GM12892 (cell line): ENCODE results near the gene TNFRSF12A.

Experiments used
- DNase-seq: peaks from one replicate; pipeline ENCODE4 v3.0.0; 2011; ENCODE audit not compliant: insufficient read length
- FAIRE-seq: peaks from 2 replicates; lab custom pipeline; 2011; peaks lifted over from hg19 to GRCh38; lab: Jason Lieb, UNC
- POLR2A ChIP-seq: IDR thresholded peaks from 2 replicates; pipeline ENCODE4 v1.6.1; 2011; ENCODE audit warnings: low read depth, low read length, control low read depth
- POLR2AphosphoS5 ChIP-seq: IDR thresholded peaks from 2 replicates; pipeline ENCODE4 v1.6.1; 2011; ENCODE audit warnings: low read depth, low read length, control low read depth
- TAF1 ChIP-seq: IDR thresholded peaks from 2 replicates; pipeline ENCODE4 v1.6.1; 2011; ENCODE audit warnings: low read depth, mild to moderate bottlenecking, control low read depth, low read length, borderline replicate concordance

The TNFRSF12A gene

DNA sequence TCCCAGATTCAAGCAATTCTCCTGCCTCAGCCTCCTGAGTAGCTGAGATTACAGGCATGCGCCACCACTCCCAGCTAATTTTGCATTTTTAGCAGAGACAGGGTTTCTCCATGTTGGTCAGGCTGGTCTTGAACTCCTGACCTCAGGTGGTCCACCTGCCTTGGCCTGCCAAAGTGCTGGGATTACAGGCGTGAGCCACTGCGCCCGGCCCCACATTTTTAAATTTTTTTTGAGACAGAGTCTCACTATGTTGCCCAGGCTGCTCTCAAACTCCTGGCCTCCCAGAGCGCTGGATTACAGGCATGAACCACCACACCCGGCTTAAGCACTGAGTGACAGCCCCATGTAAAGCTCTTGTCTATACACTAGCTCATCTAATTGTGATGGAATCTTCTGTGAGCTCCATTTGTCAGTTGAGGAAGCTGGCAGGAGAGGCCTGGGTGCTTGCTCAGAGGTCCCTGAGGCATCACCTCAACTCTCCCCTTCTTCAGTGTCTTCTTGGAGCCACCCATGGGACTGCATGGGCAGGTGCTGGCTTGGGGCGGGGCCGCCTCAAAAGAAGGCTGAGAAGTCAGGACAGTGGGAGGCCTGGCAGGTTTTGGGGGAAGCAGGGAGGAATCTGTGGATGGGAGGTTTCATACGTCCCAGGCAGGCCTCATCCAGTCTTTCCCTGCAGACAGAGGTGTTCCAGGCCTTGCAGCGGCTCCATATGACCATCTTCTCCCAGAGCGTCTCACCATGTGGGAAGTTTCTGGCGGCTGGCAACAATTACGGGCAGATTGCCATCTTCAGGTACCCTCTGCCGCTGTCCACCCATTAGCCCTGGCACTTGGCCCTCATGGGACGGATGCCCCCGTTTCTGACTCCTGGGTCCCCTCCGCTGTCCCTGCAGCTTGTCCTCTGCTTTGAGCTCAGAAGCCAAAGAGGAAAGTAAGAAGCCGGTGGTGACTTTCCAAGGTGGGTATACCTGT is 5.1 kb downstream of the TNFRSF12A start:
- DNase-seq: no peak
- no peak for FAIRE-seq
- no peak for TF ChIP-seq TAF1
- TF ChIP-seq POLR2A: no peak
- TF ChIP-seq POLR2AphosphoS5: no peak

DNA sequence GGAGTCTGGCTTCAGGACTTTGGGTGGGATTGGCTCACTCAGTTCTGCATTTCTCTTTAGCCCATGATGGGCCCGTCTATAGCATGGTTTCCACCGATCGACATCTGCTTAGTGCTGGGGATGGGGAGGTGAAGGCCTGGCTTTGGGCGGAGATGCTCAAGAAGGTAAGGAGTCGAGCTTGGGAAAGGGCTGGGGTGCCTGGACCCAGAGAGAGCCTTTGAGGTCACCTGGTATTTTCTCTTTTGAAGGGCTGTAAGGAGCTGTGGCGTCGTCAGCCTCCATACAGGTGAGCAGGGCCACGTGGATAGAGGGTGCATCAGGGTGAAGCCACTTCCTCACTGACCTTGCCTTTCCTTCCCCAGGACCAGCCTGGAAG is 5.8 kb downstream of the TNFRSF12A start:
- no peak for DNase-seq
- no peak for TF ChIP-seq POLR2A
- TF ChIP-seq TAF1: no peak
- TF ChIP-seq POLR2AphosphoS5: no peak
- no peak for FAIRE-seq

DNA sequence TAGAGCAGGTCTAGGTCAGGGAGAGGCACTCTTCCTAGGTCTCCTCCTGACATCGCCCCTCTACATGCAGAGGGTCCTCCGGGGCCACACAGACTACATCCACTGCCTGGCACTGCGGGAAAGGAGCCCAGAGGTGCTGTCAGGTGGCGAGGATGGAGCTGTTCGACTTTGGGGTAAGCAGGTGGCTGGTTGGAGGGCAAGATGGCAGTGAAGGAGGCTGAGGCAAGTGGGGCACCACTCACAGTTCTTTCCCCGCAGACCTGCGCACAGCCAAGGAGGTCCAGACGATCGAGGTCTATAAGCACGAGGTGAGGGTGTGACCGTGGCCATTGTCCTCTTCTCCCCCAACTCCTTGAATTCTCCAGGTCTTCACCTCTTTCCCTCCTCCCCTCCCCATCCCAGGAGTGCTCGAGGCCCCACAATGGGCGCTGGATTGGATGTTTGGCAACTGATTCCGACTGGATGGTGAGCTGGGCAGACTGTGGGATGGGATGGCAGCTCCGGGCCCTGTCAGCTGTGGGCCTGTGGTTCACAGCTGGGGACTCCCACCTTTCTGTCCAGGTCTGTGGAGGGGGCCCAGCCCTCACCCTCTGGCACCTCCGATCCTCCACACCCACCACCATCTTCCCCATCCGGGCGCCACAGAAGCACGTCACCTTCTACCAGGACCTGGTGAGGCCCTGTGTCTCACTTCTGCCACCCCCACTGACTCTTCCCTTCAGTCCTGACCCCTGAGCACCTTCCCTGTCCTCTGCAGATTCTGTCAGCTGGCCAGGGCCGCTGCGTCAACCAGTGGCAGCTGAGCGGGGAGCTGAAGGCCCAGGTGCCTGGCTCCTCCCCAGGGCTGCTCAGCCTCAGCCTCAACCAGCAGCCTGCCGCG is 6.7 kb downstream of the TNFRSF12A start:
- FAIRE-seq (no peak), DNase-seq (no peak)

DNA sequence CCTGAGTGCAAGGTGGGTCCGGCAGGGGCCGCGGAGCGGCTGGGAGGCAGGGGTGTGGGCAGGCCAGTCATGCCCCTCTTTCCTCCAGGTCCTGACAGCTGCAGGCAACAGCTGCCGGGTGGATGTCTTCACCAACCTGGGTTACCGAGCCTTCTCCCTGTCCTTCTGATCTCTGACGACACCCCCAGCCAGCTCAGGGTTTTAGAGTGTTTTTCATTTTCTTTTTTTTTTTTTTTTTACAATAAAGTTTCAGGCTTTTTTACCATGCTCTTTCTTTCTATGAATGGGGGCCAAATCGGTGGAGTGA is 7.3 kb downstream of the TNFRSF12A start:
- TF ChIP-seq POLR2AphosphoS5 (no peak), TAF1 (no peak)
- no peak for DNase-seq

More for the DNA sequence above, 6.7 kb downstream of the TNFRSF12A start:
- TF ChIP-seq POLR2A: no peak
- TF ChIP-seq POLR2AphosphoS5: no peak
- TF ChIP-seq TAF1: no peak

DNA sequence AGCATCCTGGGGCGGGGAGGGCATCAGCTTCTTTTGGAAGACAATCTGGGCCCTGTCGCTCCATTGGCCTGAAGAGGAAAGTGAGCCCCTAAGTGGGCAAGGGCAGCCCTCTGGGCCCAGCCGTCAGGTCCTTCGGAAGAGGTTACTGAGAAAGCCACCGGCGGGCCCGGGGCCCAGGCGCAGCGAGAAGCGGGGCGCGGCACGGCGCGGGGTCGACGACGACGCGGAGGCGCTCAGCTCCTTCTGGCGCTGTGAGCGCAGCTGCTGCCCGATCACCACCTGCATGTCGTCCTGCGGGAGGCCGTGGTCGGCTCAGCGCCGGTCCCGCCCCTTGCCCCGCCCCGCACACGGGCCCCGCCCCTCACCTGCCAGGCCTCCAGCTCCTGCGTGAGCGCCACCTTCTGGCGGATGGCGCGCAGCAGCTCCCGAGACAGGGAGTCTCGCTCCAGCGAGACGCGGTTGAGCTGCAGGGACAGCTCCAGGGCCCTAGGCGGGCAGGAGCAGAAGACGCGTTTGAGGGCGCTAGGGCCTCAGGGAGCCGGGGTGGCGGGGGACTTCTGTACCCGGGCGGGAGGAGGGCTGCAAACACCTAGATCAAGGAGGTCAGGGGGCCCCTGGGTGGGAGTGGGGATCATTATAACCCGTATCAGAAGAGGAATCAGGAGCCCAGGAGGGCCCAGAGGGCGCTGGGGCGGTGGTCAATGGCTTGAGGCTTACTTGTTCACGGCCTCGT is 8.0 kb downstream of the TNFRSF12A start:
- peak; percentile 91 for DNase-seq
- TF ChIP-seq POLR2A (no peak), POLR2AphosphoS5 (peak; percentile 28; the same call in 1 of the 2 replicates)
- peak; percentile 93 for FAIRE-seq

More for the DNA sequence above, 7.3 kb downstream of the TNFRSF12A start:
- no peak for FAIRE-seq

DNA sequence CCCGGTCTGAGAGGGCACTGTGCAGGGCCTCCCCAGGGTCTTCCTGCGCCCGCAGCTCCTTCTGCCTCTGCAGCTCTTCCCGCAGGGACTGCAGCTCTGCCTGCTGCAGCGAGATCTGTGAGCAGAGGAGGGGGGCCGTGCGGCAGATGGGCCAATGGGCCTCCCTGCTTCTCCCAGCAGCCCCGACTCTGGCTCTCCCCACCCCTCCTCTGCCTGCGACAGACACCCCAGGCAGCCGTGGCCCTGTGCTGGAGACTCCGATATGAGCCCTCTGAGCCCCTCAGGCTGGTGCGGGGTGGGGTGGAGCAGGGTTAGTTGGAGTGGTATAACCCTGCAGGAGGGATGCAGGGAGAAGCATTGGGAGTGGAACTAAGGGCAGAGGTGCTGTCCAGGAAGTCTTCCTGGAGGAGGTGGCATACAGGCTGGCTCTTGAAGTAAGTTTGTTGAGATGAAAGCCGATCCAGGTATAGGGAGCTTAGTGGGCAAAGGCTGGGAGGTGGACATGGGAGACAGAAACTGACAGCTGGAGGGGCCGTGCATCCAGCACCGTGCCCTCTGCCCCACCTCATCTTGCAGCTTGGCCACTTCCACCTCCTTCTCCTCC is 8.7 kb downstream of the TNFRSF12A start:
- FAIRE-seq: no peak
- no peak for DNase-seq
- TF ChIP-seq TAF1: no peak

DNA sequence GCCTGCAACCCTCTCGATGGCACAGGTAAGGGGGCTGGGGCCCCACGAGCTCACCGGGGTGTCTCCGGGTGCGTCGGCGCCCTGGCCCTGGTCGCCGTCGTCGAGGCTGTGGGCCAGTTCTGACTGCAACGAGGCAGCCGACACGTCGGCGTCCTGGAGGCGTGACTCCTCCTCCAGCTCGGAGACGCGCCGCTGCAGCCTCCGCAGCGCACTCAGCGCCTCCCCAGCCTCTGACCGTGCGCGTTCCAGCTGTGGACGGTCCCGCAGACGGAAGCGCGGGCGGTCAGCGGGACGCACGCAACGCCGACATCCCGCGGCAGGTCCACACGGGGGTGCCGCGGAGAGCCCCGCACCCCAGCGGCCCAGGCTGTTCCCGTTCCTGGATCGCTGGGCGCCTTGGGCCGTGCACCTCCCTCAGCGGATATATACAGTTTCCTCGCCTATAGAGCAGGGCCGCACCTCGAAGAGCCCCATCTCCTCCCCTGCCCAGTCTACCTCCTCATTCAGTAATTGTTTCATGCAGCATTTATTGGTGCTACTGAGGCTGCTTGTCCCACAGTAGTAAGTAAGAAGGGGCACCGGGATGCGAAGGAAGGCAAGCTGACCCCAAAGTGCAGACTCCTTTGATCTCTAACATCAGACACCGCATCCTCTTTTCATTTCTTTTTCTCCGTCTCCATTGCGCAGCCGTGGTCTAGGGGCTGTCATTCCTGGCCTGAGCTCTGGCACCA is 9.5 kb downstream of the TNFRSF12A start:
- no peak for TF ChIP-seq POLR2AphosphoS5
- TF ChIP-seq TAF1: no peak
- TF ChIP-seq POLR2A: no peak
- FAIRE-seq (no peak), DNase-seq (no peak)

DNA sequence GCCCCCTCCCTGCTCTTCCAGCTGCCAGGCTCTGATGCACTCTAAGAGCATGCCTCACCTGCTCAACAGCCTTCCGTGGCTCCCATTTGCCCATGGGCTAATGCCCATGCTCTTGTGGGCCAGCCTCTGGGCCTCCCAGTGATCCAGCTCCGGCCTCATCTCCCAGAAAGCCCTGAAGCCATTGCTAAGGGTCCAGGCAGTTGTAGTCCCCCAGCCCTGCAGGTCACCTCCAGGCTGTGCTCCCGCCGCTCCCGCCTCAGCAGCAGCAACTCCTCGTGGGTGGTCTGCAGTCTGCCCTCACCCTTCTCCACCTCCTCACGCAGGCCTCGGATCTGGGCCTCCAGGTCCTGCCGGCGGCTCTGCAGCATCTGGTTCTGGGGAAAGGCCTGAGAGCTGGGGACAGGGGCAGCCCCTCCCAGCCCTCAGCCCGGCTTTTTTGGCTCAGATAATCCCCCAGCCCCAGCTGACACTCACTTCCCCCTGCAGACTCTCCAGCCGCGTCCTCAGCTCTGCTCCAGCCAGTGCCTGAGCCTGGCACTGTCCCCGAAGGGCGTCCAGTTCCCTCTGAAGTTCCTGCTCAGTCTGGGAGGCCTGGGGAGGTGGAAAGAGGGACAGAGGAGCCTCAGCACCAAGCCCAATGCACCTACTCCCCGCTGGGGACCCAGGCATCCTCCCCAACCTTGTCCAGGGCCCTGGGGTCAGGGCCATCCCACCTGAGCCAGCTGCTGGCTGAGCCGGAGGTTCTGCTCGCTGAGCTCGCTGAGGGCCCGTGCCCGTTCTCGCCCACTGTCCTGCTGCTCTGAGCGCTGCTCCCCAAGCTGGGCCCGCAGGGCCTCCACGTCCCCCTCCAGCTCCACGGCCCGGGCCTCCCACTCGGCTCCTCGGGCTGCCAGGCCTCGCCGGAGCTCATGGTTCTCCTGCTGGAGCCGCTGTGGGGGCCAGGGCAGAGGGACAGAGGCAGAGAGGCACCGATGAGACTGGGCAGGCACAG is 10.3 kb downstream of the TNFRSF12A start:
- FAIRE-seq: no peak
- no peak for TF ChIP-seq POLR2A
- TF ChIP-seq POLR2AphosphoS5: no peak
- no peak for TF ChIP-seq TAF1
- DNase-seq: no peak

DNA sequence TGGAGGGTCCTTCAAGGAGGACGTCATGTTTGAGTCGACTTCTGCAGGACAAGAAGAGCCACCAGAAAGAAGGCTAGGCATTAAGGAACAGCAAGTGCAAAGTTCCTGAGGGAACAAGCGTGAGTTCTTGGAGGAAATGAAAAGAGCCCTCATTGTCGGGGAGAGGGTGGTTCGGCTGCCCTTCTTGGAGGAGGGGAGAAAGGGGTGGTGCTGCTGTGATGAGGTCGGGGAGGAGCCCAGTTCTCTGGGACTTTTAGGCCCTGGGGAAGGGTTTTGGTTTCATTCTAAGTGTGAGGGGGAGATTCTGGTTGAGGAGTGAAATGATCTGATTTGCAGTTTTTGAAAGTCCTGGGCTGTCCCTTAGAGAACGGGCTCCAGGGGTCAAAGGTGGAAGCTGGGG is 12.5 kb downstream of the TNFRSF12A start:
- no peak for FAIRE-seq
- TF ChIP-seq TAF1 (no peak), POLR2AphosphoS5 (no peak), POLR2A (no peak)

More for the DNA sequence above, 12.5 kb downstream of the TNFRSF12A start:
- DNase-seq: no peak
